GM21717 (cell line): ENCODE results near the gene LRRC18.

ENCODE experiments used
- ATAC-seq: cut with Tn5 transposase; IDR thresholded peaks from one replicate; pipeline ENCODE4 v1.9.1; 2021; ENCODE audit warnings: mild to moderate bottlenecking, moderate library complexity; ENCODE audit not compliant: unreplicated experiment

Gene LRRC18

DNA sequence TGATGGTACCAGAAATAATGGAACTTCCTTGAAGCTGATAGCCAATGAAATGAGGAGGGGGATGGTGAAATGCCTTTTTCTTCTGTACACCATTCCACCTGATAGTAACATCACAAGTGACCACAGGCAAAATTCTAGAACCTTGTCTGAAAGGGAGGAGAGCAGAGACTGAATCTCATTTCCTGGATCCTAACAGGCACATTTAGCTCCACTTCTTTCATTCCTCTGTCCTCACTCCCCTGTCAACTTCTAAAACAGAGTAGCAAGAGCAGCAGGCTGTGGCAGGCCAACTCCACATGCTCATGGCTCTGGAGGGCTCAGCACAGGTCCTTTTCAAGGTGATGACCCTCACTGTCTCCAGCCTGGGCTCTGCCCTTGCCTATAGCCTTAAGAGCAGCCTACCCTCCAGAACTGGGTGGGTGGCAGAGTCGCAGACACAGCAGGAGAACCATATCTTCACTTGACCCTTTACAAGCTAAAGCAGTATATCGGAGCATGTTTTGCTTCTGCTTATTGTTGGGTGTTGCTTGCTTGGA lies at the start of gene LRRC18:
TSS of gene LRRC18 (minus strand) at position 51 of the 536 bp plus-strand sequence. CDS start 25,685 bp downstream, outside the sequence.
- no peak for ATAC-seq

GRCh38 chr10:48985621-48986158 lies 46.0 kb upstream of the LRRC18 start:
- no peak for ATAC-seq

DNA sequence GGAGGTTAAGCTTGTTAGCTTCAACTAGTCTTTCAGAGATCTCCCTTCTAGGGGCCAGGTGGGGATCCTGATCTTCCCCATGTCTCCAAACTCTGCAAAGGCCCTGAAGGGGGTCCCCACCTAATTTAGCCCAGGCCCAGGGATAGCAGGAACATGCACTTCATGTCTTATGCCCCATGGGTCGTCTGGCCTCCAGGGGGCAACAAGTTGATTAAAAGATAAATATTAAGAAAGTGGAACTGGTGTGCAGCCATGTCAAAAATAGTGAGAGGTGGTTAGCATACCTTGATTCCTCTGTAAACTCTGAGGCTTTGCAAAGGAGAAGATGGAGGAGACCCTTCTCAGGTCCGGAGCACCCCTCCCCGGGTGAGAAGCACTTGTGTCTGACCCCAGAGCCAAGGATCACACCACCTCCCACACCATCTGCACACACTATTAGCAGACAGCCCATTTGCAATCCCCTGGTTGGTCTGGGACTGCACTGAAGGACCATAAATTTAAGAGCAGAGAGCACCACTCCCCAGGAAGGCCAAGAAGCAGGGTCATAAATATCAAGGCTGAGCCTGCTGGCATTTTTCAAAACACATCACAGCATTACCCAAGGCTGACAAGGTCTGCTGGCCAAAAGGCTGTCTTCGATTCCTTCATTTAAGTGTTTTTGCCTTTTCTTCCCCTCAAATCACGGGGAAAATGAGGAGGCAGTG lies 44.2 kb upstream of the LRRC18 start:
- ATAC-seq, result no peak

DNA sequence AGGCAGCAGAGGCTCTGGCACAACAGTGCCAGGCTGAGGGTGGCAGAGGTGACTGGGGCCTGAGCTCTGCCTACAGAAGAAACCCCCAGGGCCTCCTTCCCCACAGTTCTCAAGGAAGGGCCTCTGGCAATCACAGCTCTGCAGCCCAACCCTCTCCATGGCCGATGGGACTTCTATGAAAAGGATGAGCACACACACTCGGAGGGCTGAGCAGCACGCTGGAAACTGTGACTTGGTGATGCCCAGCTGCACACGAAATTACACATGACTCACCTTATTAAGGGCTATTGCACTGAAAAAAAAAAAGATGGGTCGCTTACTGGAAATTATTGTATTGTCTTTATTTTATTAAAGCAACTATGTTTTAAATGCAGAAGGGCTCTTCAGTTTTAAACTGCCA lies 42.9 kb upstream of the LRRC18 start:
- ATAC-seq, result no peak

DNA sequence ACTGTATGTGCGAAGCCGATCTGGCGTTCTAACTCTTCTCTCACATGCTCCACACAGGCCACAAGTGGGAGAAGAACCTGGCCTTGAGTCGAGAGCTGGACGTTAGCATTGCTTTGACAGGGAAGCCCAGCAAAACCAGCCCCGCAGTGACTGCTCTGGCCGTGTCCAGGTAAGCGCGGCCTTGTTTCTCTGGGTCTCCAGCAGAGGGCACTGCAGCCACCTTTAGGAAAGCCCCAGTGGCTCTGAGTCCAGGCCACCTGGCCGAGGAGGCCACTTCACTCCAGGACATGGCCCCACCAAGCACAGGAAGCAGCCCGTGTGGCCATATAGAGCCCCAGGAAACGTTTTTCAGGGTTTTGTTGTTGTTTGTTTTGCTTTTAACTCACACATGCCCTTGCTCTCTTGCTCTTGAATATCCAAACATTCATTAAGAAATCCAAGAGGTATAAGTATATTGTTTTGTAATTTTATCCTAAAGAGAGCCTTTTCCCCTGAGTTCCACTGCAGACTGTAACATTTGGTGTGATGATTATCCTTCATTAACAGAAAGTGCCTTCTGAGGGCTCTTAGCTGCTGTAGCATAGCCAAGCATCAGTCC lies 41.8 kb upstream of the LRRC18 start:
- no peak for ATAC-seq

DNA sequence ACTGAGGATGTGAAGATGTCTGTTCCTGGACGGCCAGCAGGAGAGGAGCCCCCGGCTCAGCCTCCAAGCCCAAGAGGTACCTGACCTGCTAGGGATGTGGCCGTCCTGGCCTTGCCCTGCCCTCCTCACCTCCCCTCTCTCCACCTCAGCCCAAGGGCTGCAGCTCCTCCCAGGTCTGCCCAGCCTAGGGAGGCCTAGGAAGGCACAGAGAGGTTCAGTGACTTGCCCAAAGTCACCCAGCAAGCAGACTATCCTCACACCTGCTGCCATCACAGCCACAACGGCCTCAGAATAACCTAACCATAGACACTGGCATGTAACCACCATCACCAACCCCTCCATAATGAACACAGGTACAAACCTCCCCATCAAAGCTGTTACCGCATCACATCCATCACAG lies 38.7 kb upstream of the LRRC18 start:
- ATAC-seq, result no peak

DNA sequence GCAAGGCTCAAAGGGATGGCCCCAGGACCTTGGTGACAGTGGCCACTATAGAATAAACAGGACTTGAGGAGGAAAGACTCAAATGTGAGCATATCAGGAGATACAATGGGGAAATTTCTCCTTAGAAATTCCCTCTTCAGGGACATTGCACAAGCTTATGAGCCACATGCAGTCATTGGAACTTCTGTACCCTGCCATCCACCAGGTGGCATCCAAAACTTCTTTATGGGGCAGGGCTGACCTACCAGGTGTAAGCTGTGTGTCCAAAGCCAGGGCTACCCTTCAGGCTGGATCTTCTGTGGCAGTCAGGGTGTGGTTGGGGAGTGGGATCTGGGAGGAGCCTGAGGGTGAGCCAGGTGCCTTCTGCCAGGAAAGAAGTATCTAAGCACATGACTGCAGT lies 36.6 kb upstream of the LRRC18 start:
- no peak for ATAC-seq

DNA sequence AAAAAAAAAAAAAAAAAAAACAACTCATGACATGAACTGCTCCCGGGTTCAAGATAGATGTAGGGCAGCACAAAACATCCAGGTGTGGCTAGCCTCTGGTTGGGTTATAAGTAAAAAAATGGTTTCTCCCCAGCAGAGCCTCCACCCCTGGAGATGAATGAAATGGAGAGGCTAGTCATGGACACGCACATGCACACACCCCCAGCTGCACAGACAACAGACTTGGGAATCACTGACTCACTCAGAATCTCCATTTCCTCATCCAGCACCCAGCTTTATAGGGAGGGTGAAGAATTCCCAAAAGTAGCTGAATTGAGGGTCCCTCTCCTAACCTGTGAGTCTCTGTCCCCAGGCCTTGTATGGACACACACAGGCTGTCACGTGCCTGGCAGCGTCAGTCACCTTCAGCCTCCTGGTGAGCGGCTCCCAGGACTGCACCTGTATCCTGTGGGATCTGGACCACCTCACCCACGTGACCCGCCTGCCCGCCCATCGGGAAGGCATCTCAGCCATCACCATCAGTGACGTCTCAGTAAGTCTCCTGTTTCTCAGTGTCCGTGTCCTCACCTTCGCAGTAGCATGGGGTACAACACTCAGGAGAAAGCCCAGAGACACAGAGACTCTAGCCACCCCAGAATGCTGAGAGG lies 35.0 kb upstream of the LRRC18 start:
- ATAC-seq, result no peak

DNA sequence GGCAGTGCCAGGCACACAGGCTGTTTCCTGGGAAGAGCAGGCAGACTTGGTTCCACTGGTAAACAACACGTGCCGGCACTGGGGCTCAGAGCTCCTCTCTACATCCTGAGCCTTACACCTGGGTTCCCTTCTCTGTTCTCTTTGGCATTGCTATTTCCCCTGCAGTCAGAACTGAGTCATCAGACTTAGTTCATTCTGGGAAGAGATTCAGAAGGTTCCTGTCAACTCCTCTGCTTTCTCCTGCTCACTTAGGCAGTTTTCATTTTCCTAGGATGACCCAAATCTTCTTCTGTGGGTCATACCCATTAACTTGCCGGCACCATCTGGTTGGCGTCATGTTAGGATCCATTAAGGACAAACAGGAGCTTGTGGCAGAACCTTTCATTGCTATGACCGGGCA lies 33.4 kb upstream of the LRRC18 start:
- no peak for ATAC-seq

- no peak for ATAC-seq
Observed at GRCh38 chr10:48970654-48971053, 31.0 kb upstream of the LRRC18 start.

DNA sequence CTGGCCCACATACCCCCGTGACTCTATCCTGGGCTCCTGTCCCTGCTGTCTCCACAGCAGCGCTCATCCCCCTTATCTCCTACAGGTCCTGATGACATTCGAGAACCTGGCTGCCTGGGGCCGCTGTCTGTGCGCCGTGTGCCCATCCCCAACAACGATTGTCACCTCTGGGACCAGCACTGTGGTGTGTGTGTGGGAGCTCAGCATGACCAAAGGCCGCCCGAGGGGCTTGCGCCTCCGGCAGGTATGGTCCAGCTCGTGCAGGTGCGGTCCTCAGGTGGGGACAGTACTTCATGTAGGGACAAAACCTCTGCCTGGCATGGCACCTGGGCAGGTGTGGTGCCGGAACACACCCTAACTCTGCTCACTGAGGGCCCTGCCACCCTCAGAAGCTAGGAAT lies 30.4 kb upstream of the LRRC18 start:
- no peak for ATAC-seq

DNA sequence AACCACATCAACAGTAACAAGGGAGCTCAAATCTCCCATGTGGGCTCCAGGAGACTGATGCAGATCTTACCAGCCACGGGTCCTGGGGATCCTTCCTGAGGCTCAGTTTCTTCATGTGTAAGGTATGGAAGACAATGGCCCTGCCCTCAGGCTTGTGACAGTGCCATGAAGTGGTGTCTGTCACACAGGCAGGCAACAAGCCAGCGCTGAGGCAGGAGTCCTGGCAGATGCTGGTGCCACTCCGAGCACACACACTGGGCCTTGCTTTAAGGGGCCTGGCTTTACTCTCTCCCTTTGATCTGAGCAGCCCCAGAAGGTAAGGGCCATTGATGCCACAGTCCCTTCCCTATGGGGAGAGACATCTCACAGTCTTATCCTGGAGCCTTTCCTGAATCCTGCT lies 28.4 kb upstream of the LRRC18 start:
- ATAC-seq, result no peak

- ATAC-seq, result no peak
Observed at GRCh38 chr10:48965460-48965859, 25.8 kb upstream of the LRRC18 start.

DNA sequence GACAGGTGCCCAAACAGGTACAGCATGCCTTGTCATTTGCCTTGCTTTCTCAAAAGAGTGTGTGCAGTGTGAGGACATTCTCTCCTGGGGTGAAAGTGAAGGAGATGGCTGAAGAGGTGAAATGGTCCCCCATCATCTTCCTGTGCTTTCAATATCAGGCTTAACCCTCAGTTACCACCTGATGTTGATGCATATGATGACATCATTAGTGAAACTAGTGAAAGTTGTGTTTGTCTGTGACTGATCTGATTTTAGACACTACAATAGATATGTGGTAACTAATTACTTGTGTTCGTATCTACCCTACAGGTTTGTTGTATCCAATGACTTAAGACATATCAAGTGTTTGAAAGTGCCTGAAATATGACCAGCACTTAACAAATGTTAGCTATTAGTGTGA lies 24.4 kb upstream of the LRRC18 start:
- ATAC-seq, result no peak

- ATAC-seq, result no peak
Observed at GRCh38 chr10:48958598-48959190, 19.1 kb upstream of the LRRC18 start.

DNA sequence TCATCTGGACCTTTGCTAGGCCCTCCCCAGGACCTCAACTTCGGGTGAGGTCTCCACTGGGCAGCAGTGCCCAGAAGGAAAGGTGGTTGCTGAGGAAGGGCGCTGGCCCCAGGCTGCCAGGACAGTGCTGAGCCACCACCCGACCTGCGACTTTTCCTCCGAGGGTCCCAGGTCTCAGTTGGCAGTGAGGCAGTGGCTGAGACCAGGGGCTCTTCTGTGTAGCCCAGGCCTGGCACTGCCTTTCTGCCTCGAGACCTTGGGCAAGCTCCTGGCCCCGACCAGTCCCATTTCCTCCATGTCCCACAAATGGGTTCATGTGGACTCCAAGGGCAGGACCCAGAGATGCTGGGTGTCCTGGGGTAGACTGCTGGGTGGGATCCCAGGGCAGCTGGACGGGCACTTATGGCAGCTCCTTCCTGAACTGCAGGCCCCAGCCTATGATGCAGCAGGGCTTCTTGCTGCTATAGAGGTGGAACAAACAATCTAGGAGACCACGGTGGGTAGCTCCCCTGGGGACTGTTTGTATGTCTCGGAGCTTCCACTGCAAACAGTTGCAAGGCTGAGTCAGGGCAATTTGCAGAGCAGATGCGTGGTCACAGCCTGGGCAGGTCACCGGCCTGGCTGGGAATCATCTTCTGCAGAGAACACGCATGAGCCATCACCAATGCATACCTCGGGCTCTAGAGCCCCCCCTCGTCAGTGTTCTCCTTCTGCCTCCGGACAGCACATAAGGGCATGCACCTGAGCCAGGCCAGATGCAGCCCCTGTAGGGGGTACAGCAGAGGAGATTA lies 17.9 kb upstream of the LRRC18 start:
- ATAC-seq, result no peak

DNA sequence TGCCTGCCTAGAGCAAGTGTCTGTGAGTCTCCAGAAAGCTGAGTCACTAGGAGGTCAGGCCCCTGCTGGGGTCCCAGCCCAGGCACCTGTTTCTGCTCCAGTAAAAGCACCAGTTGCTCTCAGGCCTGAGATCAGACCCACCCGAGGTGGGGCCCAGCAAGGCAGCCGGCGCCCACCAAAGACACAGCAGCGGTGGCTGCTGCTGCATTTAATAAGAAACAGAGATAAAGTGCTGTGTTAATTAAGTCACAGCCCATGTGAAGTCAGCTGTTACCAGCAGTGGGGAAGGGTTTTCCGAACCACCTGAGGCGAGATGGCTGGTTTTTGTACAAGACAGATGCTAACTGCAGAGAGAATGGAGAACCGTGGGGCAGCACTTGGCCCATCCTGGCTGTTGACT lies 12.1 kb upstream of the LRRC18 start:
- ATAC-seq, result no peak

- no peak for ATAC-seq
Observed at GRCh38 chr10:48948470-48949037, 8.9 kb upstream of the LRRC18 start.

DNA sequence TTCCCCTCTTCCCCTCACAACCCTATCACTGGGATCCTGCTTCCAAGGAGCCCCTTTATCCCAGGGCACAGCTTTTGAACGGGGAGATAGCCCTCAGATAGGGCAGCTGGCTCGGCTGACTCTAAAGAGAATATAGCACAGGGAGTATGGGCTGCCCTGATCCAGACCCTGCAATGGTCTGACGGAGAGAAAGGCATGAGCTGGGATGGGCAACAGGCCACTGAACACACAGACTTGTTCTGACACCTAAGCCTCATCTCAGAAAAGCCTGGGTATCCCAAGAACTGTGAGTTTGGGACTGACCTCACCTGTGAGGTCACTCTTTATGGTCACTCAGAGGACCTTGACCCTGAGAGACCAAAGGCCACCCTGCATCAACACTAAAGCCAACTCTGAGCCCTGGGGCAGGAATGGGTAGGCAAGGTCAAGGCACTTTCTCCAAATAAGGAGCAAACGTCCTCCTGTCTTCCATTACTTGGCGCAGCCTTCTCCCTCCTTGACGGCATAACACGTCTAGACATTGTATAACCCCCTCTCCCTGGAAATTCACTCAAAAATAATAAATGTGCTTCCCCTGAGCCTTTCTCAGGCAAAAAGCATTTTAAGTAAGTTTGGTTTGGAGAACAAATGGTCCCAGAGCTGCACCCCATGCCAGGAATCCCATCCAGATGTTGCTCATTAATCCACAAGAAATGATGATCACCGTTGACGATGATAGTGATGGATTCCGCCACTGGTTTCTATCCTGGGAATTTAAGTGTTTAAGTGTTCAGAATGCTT lies 8.2 kb upstream of the LRRC18 start:
- ATAC-seq, result no peak
